Myocyte (in vitro differentiated cells): Measurements from ENCODE around the gene STX8. TPM values are rescaled to one million over a fixed set of nuclear protein-coding genes. Genes with fewer than 3 reads are reported as not detected.

ENCODE experiments used
- DNase-seq: peaks from one replicate; pipeline ENCODE4 v3.0.0-alpha.2; 2012; ENCODE audit warnings: low read depth
- total RNA-seq: library from RNA; depleted of rRNA; stranded (reverse); fragments of >200 nt; gene quantifications from 2 replicates; pipeline ENCODE4 v1.2.3, GENCODE V29; 2014

STX8 gene
- total RNA-seq, 1 donor from 2014 or later: 44.6 TPM

DNA sequence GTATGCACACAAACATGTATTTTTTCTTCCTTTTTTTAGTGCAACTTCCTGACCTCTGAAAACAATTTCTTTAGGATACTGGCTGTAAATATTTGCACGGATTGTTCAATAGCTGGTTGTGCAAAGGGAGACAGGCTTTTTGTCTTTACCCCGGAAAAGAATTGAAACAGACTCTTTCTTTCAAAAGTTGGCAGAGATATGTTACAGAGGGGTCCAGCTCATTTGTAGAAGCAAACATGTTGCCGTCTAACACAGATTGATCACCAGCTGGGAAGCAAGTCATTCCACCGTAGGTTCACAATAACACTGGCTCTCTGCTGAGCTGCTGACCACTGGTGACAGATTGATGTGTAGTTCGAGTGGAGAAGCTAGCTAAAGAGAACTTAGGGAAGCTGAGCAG is 130.9 kb downstream of the STX8 start:
- DNase-seq: no peak

GRCh38 chr17:9443811-9444210 is 131.8 kb downstream of the STX8 start:
- no peak for DNase-seq

DNA sequence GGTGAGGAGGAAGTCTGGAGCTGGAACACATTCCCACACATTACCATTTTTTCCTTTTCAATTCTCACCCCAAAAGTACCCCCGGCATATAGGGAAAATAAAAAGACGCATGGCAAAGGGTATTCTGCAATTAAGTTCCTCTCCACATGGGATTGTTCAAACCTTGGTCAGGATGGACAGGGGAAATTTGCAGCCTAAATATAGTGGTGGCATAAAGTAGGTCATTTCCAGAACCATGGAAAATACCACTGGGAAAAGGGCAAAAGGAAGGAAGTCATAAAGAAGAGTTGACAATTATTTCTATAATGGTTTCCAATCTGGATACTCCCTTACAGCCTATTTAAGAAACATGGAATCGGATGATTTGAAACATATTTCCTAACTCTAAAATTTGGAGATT is 135.8 kb downstream of the STX8 start:
- DNase-seq: no peak

- DNase-seq: peak; percentile 40
Measured at GRCh38 chr17:9436630-9437029, 139.0 kb downstream of the STX8 start.

GRCh38 chr17:9435165-9435564 is 140.5 kb downstream of the STX8 start:
- DNase-seq: no peak

- peak; percentile 54 for DNase-seq
Measured at GRCh38 chr17:9434642-9435057, 141.0 kb downstream of the STX8 start.

DNA sequence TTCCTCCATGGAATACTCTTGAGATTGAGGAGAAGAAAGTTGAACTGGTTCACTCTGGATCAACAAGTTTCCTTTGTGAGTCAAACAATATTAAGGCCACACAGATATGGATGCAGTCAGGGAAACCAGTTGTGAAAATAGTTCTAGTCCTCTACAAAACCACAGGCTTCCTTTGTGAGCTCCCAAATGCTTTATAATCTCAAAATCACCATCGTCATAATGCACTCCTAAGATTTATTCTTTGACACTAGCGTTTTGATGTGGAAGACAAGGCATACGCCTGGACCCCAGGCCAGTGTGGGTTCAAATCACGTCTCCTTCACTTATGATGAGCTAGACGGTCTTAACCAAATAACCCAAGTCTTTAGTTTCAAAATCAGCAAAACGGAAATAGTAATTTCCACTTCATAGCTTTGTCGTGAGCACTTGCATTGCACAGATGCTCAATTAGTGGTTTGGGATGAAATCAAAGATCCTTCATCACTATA is 142.6 kb downstream of the STX8 start:
- DNase-seq: peak; percentile 60

DNA sequence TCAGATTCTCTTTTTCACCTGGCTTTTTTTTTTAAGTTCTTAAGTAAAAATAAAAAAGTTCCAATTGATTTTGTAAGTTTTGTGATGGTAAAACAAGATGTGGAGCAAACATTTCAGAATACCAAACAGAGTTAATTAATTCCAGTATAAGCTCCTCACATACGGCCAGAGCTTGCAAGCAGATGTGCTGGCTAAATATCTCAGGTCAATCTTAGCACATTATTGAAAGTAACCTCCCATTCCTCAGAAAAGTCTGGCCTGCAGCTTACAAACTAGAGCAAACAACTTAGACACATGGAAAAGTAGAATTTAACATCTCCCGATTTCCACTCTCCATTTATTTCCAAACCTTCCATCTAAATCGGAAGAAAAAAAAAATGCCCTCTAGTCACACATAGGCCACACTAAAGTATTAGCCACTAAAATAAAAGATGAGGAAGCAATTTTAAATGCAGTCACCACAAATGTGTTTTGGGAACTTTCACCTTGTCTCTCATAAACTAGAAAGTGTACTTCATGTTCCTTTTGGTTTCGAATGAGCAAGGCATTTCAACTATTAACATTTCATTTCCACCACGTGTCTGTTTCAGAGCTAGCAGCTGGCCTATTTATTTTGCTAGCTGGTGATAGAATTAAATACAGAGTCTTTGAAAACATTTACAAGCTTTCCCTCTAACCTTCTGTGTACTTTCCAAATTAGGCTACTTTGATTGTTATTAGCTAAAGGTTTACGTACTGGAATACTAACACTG is 143.3 kb downstream of the STX8 start:
- peak; percentile 56 for DNase-seq

DNA sequence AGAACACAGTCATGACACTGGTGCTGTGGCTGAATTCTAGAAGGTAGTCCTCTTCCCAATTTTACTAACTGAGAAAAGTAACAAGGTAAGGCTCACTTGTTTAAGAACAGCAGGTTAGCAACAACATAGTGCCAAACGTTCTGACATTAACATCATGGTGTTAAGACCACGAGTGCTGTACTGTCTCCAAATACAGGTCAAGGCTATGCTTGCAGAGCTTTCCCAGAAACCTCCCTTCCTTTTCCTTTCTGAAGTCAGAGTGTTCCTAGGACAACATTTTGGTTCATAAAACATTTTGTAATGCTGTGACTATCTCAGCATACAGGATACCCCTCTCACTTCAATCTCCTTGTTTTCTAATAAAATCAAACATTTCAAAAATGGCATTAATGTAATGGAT is 144.0 kb downstream of the STX8 start:
- no peak for DNase-seq

- peak; percentile 71 for DNase-seq
Measured at GRCh38 chr17:9427465-9428315, 147.9 kb downstream of the STX8 start.

GRCh38 chr17:9424071-9424640 is 151.5 kb downstream of the STX8 start:
- no peak for DNase-seq

GRCh38 chr17:9421525-9421924 is 154.1 kb downstream of the STX8 start:
- peak; percentile 77 for DNase-seq

GRCh38 chr17:9419932-9420453 is 155.6 kb downstream of the STX8 start:
- DNase-seq: peak; percentile 48

DNA sequence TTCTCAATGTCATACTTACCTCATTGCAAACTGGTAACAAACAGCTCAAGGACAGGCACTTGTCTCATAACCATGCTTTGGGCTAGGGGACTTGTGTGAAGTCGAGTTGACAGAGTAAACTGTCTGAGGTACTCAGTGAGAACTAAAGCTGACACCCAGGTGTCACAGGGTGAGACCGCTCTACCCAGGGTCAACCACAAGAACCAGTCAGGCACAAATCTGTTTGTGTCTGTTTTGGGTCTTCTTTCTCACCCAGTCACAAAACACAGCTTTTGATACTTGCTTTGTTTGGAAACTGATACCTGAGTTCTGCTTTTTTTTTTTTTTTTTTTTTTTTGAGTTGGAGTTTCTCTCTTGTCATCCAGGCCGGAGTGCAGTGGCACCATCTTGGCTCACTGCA is 161.1 kb downstream of the STX8 start:
- no peak for DNase-seq

- no peak for DNase-seq
Measured at GRCh38 chr17:9410737-9411136, 164.9 kb downstream of the STX8 start.

DNA sequence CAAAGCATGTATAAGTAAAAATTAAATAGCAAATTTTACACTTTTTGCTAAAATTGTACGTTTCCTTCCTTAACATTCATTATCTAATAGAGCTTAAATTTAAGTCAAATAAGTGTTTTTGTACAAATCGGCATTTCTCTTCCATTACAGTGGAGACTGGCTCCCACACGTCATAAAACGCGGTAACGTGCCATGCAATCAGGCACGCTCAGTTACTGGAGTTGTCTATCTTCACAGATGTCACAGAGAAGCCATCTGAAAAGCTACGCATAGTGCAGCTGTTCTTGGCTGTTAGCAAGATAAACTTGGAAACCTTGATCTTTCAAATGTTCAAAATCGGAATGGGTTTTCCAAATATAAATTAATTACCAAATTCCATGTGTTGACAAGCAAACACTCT is 165.3 kb downstream of the STX8 start:
- no peak for DNase-seq

- DNase-seq: no peak
Measured at GRCh38 chr17:9409878-9410277, 165.7 kb downstream of the STX8 start.

DNA sequence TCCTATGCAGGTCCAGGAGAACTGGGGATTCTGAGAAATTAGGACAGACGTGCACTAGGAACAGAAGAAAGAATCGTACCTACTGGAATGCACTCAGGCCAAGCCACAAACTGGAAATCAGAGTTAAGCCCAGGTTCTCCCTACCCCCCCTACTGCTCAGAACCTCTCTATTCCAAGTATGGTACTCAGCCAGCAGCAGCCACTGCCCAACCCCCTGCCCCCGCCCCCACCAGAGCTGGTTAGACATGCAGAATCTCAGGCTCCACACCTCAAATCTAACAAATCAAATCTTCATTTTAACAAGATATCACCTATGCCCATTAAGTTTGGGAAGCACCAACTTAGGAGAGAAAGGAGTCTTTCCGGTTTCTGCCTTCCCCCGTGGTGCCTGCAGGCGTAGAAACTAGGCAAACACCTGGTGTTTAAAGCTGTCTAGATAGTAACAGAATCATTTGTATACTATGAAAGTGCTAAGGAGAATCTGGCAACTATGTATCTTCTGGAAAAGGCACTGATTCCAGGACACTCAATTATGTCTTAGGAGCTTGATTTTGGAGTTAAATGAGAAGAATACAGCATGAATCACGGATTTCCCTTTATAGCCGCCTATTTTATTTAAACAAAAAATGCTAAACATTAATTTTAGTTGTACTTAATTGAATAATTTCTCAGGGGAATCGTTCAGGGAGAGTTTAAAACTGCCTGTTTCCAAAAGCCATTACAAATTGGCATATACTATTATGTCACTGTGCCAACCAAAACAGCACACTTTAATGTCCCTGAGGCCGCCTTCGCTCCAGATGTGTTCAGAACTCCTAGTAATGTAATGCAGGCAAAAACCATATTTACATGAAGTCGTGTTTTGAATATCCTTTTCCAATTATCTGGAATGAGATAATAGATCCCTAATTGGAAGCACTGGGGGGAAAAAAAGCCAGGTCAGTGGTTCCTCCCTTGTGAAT is 166.5 kb downstream of the STX8 start:
- DNase-seq: no peak

DNA sequence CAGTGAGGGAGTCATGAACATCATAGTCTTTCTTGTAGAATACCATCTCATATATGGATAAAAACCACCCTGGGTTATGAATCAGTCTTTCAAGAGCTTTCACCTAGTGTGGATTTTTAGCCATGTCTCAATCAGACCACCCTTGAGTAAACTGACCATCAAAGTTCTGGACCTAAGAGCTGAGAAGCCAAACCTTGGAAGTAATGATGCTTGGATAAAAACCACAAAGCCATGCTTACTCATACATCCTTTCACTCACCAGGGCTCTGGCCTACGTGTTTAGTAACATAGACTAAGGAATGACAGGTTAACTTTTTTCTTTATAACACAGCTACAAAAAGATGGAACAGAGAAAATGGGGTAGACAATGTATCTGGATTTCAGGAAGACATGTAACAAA is 167.2 kb downstream of the STX8 start:
- DNase-seq: no peak

- no peak for DNase-seq
Measured at GRCh38 chr17:9406046-9406606, 169.5 kb downstream of the STX8 start.
